Measurements from ENCODE around the gene GPR137B. TPM values are rescaled to one million over a fixed set of nuclear protein-coding genes. Genes with fewer than 3 reads are reported as not detected.
"Not testable (repeated sequence)": the region's sequence is repeated elsewhere in the genome, so short reads cannot be mapped to it uniquely, and the experiment has no call there.

The GPR137B gene
- total RNA-seq, 2 experiments from 2014 or later: 7.2 to 8.1 TPM

DNA sequence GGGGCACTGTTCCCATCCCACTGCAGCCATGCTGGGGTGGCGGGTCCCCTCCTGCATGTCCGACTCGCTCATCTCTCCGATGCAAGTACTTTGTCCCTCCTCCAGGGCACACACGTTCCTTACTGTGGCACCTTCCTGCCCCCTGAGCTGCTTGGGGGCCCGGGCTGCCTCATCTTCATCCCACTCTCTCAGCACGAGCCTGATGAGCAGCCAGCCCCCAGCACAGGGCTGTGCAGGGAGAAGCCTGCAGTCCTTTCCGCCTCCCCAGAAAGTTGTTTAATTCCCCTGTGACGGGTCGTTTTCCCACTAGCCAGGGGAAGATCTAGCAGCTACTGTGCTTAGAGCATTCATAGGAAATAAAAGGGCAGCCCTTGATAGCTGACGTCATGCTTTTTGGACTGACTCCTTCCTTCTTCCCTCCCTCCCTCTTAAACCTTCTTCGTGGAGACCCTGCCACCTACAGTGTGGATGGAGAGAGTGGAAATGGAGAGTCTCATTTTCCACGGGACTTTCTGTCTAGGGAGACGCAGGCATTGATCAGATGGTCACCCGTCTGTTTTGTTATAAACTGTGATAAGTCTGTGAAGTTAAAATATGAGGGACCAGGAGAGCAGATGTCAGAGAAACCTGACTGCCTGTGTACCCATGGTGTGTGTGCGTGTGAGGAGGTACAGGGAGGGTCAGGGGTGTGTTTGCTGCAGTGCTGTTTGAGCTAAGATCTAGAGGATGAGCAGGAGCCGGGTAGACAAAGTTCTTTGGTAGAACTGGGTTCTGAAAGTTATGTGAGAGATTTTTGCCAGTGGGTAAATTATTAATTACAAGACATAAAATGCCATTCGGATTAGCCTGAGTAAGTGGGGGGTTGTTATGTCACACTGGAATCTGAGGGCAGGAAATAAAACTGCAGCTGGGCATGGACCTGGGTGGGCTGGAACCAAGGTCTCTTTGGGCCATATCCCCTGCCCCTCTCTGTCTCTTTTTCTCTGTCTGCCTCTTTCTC, 34.3 kb downstream of the GPR137B start:
- TF ChIP-seq, protein P1, sequence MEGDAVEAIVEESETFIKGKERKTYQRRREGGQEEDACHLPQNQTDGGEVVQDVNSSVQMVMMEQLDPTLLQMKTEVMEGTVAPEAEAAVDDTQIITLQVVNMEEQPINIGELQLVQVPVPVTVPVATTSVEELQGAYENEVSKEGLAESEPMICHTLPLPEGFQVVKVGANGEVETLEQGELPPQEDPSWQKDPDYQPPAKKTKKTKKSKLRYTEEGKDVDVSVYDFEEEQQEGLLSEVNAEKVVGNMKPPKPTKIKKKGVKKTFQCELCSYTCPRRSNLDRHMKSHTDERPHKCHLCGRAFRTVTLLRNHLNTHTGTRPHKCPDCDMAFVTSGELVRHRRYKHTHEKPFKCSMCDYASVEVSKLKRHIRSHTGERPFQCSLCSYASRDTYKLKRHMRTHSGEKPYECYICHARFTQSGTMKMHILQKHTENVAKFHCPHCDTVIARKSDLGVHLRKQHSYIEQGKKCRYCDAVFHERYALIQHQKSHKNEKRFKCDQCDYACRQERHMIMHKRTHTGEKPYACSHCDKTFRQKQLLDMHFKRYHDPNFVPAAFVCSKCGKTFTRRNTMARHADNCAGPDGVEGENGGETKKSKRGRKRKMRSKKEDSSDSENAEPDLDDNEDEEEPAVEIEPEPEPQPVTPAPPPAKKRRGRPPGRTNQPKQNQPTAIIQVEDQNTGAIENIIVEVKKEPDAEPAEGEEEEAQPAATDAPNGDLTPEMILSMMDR (IDR thresholded peaks at IDR 0.05): no peak
- peaks cover 8% of the 10 kb centered on the region for H3K36me3 Mint-ChIP-seq (ENCODE audit: low read depth)
- ChIA-PET CTCF (no interaction called here), POLR2A (interaction anchor here (0.6 to 1.7 kb wide), 2 partner anchors 21 to 50 kb away, joined by 4 read pairs; no protein-coding TSS in a partner anchor)
- ATAC-seq (no peak), DNase-seq (no peak)
- H3K4me1 Mint-ChIP-seq (ENCODE audit: low read depth): peaks cover 5% of the 10 kb centered on the region
- no peaks in the 10 kb centered on the region for H3K27me3 Mint-ChIP-seq
- intact Hi-C loops (cut with micrococcal nuclease): no loop called here
- no peak overlapping the region for H3K4me3 Mint-ChIP-seq
- no peaks in the 10 kb centered on the region for H3K9me3 Mint-ChIP-seq
- no peak overlapping the region for H3K27ac Mint-ChIP-seq

DNA sequence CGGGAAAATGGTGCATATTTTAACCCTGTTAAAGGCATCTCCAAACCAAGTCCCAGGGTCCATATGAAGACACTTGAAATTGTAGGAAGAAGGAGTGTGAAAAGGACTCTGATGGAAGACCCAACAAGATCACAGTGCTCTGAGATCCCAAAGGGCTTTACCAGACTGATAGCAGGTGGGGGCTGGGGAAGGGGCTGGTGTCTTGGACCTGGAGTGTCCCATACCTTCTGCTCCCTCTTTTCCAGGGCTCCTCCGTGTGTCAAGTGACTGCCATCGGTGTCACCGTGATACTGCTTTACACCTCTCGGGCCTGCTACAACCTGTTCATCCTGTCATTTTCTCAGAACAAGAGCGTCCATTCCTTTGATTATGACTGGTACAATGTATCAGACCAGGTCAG, 37.3 kb downstream of the GPR137B start:
- TF ChIP-seq, protein P1 (IDR thresholded peaks at IDR 0.05): no peak
- Mint-ChIP-seq H3K36me3 (ENCODE audit: low read depth) (peaks cover 14% of the 10 kb centered on the region), H3K27ac (no peak overlapping the region), H3K9me3 (no peaks in the 10 kb centered on the region), H3K27me3 (no peaks in the 10 kb centered on the region), H3K4me3 (no peak overlapping the region), H3K4me1 (ENCODE audit: low read depth) (peaks cover 5% of the 10 kb centered on the region)
- DNase-seq: no peak
- intact Hi-C loops (cut with micrococcal nuclease): no loop called here
- ATAC-seq: no peak
- ChIA-PET POLR2A (no interaction called here), CTCF (no interaction called here)

DNA sequence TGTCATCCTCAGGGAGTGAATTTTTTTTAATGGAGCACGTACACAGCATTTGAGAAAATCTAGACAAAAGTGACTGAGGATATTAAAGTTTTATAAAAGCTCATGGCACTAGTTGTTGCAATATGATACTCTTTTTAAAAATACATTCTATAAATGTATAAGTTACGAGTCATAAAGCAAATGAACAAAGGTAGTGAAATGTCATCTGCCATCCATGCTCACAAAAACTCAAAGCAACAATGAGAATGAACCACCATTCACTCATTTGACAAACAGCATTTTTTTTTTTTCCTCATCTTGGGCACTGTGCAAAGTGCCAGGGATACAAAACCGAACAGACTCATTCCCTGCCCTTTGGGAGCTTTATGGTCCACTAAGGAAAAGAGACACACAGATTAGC, 38.7 kb downstream of the GPR137B start:
- no peaks in the 10 kb centered on the region for H3K9me3 Mint-ChIP-seq
- peaks cover 3% of the 10 kb centered on the region for H3K4me1 Mint-ChIP-seq (ENCODE audit: low read depth)
- DNase-seq (no peak), ATAC-seq (no peak)
- TF ChIP-seq, protein P1 (IDR thresholded peaks at IDR 0.05): no peak
- peaks cover 25% of the 10 kb centered on the region for H3K36me3 Mint-ChIP-seq (ENCODE audit: low read depth)
- H3K27me3 Mint-ChIP-seq: no peaks in the 10 kb centered on the region
- no peak overlapping the region for H3K27ac Mint-ChIP-seq
- ChIA-PET CTCF (no interaction called here), POLR2A (no interaction called here)
- intact Hi-C loops (cut with micrococcal nuclease): no loop called here
- H3K4me3 Mint-ChIP-seq: no peak overlapping the region

DNA sequence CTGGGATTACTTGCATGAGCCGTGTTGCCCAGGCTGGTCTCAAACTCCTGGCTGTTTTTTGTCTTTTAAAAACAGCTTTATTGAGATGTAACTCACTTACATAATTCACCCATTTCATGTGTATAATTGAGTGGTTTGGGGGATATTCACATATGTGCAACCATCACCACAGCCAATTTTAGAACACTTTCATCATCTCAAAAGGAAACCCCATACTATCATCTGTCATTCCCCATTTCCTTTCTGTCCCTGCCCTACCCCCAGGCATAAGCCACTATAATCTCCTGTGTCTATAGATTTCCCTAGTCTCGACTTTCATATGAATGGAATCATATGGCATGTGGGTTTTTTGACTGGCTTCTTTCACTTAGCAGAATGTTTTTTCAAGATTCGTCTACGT, 43.3 kb downstream of the GPR137B start:
- no peak overlapping the region for H3K4me3 Mint-ChIP-seq
- H3K4me1 Mint-ChIP-seq (ENCODE audit: low read depth): peaks cover 3% of the 10 kb centered on the region
- H3K36me3 Mint-ChIP-seq (ENCODE audit: low read depth): peaks cover 62% of the 10 kb centered on the region
- CTCF ChIA-PET: no interaction called here
- DNase-seq (no peak), ATAC-seq (no peak)
- no peak overlapping the region for H3K27ac Mint-ChIP-seq
- POLR2A ChIA-PET: no interaction called here
- H3K9me3 Mint-ChIP-seq: peaks cover 16% of the 10 kb centered on the region
- no peaks in the 10 kb centered on the region for H3K27me3 Mint-ChIP-seq
- TF ChIP-seq, protein P1 (IDR thresholded peaks at IDR 0.05): no peak
- intact Hi-C loops (cut with micrococcal nuclease): no loop called here

DNA sequence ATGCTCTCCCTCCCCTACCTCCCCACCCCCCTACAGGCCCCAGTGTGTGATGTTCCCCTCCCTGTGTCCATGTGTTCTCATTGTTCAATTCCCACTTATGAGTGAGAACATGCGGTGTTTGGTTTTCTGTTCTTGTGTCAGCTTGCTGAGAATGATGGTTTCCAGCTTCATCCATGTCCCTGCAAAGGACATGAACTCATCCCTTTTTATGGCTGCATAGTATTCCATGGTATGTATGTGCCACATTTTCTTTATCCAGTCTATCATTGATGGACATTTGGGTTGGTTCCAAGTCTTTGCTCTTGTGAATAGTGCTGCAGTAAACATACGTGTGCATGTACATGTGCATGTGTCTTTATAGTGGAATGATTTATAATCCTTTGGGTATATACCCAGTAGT, 44.1 kb downstream of the GPR137B start:
- H3K27ac Mint-ChIP-seq, ATAC-seq: not testable (repeated sequence)
- H3K36me3 Mint-ChIP-seq (ENCODE audit: low read depth): peaks cover 67% of the 10 kb centered on the region

DNA sequence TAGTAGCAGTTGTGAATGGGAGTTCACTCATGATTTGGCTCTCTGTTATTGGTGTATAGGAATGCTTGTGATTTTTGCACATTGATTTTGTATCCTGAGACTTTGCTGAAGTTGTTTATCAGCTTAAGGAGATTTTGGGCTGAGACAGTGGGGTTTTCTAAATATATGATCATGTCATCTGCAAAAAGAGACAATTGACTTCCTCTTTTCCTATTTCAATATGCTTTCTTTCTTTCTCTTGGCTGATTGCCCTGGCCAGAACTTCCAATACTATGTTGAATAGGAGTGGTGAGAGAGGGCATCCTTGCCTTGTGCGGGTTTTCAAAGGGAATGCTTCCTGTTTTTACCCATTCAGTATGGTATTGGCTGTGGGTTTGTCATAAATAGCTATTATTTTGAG, 45.7 kb downstream of the GPR137B start:
- DNase-seq; ATAC-seq; H3K27me3 Mint-ChIP-seq; intact Hi-C loops (cut with micrococcal nuclease); POLR2A ChIA-PET; H3K4me3 Mint-ChIP-seq; H3K27ac Mint-ChIP-seq; H3K4me1 Mint-ChIP-seq (ENCODE audit: low read depth); CTCF ChIA-PET: not testable (repeated sequence)
- Mint-ChIP-seq H3K36me3 (ENCODE audit: low read depth) (peaks cover 76% of the 10 kb centered on the region), H3K9me3 (peaks cover 21% of the 10 kb centered on the region)

More for the DNA sequence above, 44.1 kb downstream of the GPR137B start:
- H3K9me3 Mint-ChIP-seq: peaks cover 21% of the 10 kb centered on the region
- H3K4me3 Mint-ChIP-seq; POLR2A ChIA-PET; H3K27me3 Mint-ChIP-seq; intact Hi-C loops (cut with micrococcal nuclease); DNase-seq; H3K4me1 Mint-ChIP-seq (ENCODE audit: low read depth); CTCF ChIA-PET: not testable (repeated sequence)

All from activated CD8-positive, alpha-beta T cell treated with anti-CD3 and anti-CD28 coated beads for 36 hours (primary cell).